ENCODE data around the gene ARL4A. TPM values are rescaled to one million over a fixed set of nuclear protein-coding genes. Genes with fewer than 3 reads are reported as not detected.

The ARL4A gene
- total RNA-seq, 1 experiment from 2014 or later = 39.4 TPM

DNA sequence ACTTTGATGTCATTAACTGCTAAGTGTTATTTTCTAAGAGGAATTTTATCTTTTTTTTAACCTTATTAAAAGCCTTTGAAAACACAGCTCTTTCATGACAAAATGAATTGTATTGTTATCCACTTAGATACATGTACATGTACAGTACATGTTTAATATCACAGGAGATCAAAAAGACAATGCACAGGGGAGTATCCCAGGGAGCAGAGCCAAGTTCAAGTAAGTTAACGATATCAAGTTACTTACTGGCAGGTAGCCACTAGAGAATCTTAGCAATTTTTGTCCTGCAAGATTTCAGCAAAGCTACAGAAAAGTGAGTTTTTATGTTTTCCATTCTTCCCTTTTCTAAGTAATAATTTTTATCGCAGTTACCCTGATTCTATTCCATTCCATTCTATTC is 33.9 kb upstream of the ARL4A start:
- Histone ChIP-seq H2AFZ (ENCODE audit: low read length) (no peak overlapping the region), H4K91ac (ENCODE audit: insufficient read length, low read depth, low read length) (no peak overlapping the region), H2BK5ac (ENCODE audit: insufficient read length, low read length) (no peak overlapping the region), H3K23ac (ENCODE audit: insufficient read length, low read depth, low read length) (no peak overlapping the region), H4K5ac (ENCODE audit: insufficient read length, low read depth, low read length) (no peak overlapping the region), H3K9ac (ENCODE audit: extremely low read depth, insufficient read length, low read length) (no peak overlapping the region), H3K27me3 (ENCODE audit: insufficient read depth, low read length) (no peaks in the 10 kb centered on the region), H3K4ac (ENCODE audit: low read depth, low read length) (no peak overlapping the region), H3K9me3 (ENCODE audit: control insufficient read depth, low read depth, low read length) (no peaks in the 10 kb centered on the region), H2BK20ac (ENCODE audit: low read depth, low read length, poor library complexity, severe bottlenecking) (no peak overlapping the region), H3K14ac (ENCODE audit: insufficient read depth, low read length) (no peak overlapping the region), H2BK15ac (ENCODE audit: low read depth, low read length) (no peak overlapping the region), H2AK5ac (ENCODE audit: insufficient read length, low read length) (no peak overlapping the region), H4K20me1 (ENCODE audit: control insufficient read depth, insufficient read depth, insufficient read length) (no peaks in the 10 kb centered on the region), H2BK12ac (ENCODE audit: insufficient read length, low read depth, low read length) (no peak overlapping the region), H3K79me1 (ENCODE audit: insufficient read depth, low read depth, low read length, poor library complexity, severe bottlenecking) (no peaks in the 10 kb centered on the region), H3T11ph (ENCODE audit: low read length) (no peak overlapping the region), H3K18ac (ENCODE audit: insufficient read length, low read depth, low read length) (no peak overlapping the region), H3K79me2 (ENCODE audit: insufficient read depth, low read length) (no peaks in the 10 kb centered on the region), H2BK120ac (ENCODE audit: low read depth, low read length, poor library complexity, severe bottlenecking) (no peak overlapping the region), H3K23me2 (ENCODE audit: insufficient read length, low read depth, low read length, poor library complexity, severe bottlenecking) (no peaks in the 10 kb centered on the region), H3K4me2 (ENCODE audit: insufficient read depth, insufficient read length, low read length) (no peak overlapping the region), H3K56ac (ENCODE audit: insufficient read length, low read depth, low read length) (no peak overlapping the region), H3K27ac (ENCODE audit: insufficient read length, low read depth, low read length) (no peak overlapping the region), H3K4me1 (ENCODE audit: insufficient read depth, low read length) (no peaks in the 10 kb centered on the region), H4K8ac (replicated peaks; ENCODE audit: insufficient read length, low read depth, low read length) (no peak overlapping the region)
- Mint-ChIP-seq H3K27ac (no peak overlapping the region), H3K36me3 (ENCODE audit: insufficient read depth in 1 of 3, low read depth in 3 of 3) (no peaks in the 10 kb centered on the region), H3K4me1 (peaks cover 9% of the 10 kb centered on the region in 2 experiments), H3K4me3 (no peak overlapping the region), H3K27me3 (ENCODE audit: low read depth) (no peaks in the 10 kb centered on the region; the same call in 1 of the 2 replicates), H3K9me3 (no peaks in the 10 kb centered on the region)
- DNase-seq = no peak
- 100% methylated on average over 1 of the region's 2 CpGs for WGBS (ENCODE audit: extremely low coverage, insufficient read length, low lambda C conversion rate)
- TF ChIP-seq, protein P1, sequence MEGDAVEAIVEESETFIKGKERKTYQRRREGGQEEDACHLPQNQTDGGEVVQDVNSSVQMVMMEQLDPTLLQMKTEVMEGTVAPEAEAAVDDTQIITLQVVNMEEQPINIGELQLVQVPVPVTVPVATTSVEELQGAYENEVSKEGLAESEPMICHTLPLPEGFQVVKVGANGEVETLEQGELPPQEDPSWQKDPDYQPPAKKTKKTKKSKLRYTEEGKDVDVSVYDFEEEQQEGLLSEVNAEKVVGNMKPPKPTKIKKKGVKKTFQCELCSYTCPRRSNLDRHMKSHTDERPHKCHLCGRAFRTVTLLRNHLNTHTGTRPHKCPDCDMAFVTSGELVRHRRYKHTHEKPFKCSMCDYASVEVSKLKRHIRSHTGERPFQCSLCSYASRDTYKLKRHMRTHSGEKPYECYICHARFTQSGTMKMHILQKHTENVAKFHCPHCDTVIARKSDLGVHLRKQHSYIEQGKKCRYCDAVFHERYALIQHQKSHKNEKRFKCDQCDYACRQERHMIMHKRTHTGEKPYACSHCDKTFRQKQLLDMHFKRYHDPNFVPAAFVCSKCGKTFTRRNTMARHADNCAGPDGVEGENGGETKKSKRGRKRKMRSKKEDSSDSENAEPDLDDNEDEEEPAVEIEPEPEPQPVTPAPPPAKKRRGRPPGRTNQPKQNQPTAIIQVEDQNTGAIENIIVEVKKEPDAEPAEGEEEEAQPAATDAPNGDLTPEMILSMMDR (conservative IDR thresholded peaks at IDR 0.05) = no peak

All from H9 (cell line).